Glutamatergic neuron (in vitro differentiated cells): ENCODE results near the gene NTRK2. TPM values are rescaled to one million over a fixed set of nuclear protein-coding genes. Genes with fewer than 3 reads are reported as not detected.

Experiments used
- DNase-seq: peaks from one replicate; pipeline ENCODE4 v3.0.0; 2022
- H3K27ac Mint-ChIP-seq: one replicate; pipeline ENCODE4 v1.8.0; 2020; ENCODE audit warnings: mild to moderate bottlenecking, mixed read lengths, inconsistent platforms; ENCODE audit not compliant: unreplicated experiment
- H3K27me3 Mint-ChIP-seq: one replicate; pipeline ENCODE4 v1.8.0; 2020; ENCODE audit warnings: mild to moderate bottlenecking, moderate library complexity, mixed read lengths, inconsistent platforms; ENCODE audit not compliant: unreplicated experiment
- H3K36me3 Mint-ChIP-seq: one replicate; pipeline ENCODE4 v1.8.0; 2020; ENCODE audit warnings: mild to moderate bottlenecking, mixed read lengths, inconsistent platforms; ENCODE audit not compliant: unreplicated experiment
- H3K4me1 Mint-ChIP-seq: one replicate; pipeline ENCODE4 v1.8.0; 2020; ENCODE audit warnings: mild to moderate bottlenecking, low read depth, mixed read lengths, inconsistent platforms; ENCODE audit not compliant: unreplicated experiment
- H3K4me3 Mint-ChIP-seq: one replicate; pipeline ENCODE4 v1.8.0; 2020; ENCODE audit warnings: mild to moderate bottlenecking, mixed read lengths, inconsistent platforms; ENCODE audit not compliant: unreplicated experiment
- H3K9me3 Mint-ChIP-seq: one replicate; pipeline ENCODE4 v1.8.0; 2020; ENCODE audit warnings: mild to moderate bottlenecking, moderate library complexity, mixed read lengths, inconsistent platforms; ENCODE audit not compliant: unreplicated experiment
- CTCF ChIP-seq: fragments of 200-600 bp; sonication (generic); IDR thresholded peaks from one replicate; pipeline ENCODE4 v1.5.0; 2021; ENCODE audit not compliant: partially characterized antibody, unreplicated experiment
- total RNA-seq: library from RNA; stranded (reverse); fragmentation: NEBNext Ultra II Directional; extraction: Animal tissue kit (Norgen Biotek cat#: 25700); gene quantifications from one replicate; pipeline ENCODE4 v1.2.1, GENCODE V29; 2021; ENCODE audit not compliant: unreplicated experiment

Gene NTRK2
- total RNA-seq, 1 donor from 2014 or later = 2.1 TPM

- H3K4me3 Mint-ChIP-seq = no peak overlapping the region
- H3K27me3 Mint-ChIP-seq = peaks cover 2% of the 10 kb centered on the region
- no peaks in the 10 kb centered on the region for H3K36me3 Mint-ChIP-seq
- no peaks in the 10 kb centered on the region for H3K4me1 Mint-ChIP-seq
- DNase-seq = no peak
- no peak for TF ChIP-seq CTCF
- H3K9me3 Mint-ChIP-seq = peaks cover 3% of the 10 kb centered on the region
- H3K27ac Mint-ChIP-seq = no peak overlapping the region
Measured at GRCh38 chr9:85046475-85046874, 376.9 kb downstream of the NTRK2 start.

DNA sequence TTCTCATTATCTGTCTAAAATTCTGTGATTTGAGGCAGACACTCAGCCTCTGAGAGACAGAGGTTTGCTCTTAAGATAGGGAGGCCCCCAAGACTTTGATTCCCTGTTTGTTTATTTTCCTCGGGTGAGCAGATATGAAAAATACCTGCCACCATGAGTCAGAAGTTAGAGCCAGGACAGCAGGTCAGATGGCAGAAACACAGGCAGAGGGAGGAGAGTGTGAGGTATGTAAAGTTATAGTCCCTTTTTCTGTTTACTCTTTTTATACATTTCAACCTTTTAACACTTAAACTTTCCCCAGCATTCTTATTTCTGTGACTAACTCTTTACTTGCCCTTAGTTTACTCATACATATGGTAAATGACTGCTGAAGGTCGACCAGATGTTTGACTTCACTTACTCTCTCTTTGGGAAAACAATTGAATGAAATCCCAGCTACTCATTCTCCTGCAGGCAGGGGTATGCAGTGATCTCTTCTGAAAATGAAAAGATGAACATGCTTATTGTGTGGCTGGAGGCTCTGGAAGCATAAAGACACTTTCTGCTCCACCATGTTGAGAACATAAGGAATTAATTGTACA lies 383.8 kb downstream of the NTRK2 start:
- H3K27me3 Mint-ChIP-seq = no peaks in the 10 kb centered on the region
- H3K9me3 Mint-ChIP-seq = peaks cover 3% of the 10 kb centered on the region
- H3K36me3 Mint-ChIP-seq = no peaks in the 10 kb centered on the region
- no peak overlapping the region for H3K4me3 Mint-ChIP-seq
- no peak for DNase-seq
- no peaks in the 10 kb centered on the region for H3K4me1 Mint-ChIP-seq
- no peak overlapping the region for H3K27ac Mint-ChIP-seq
- no peak for TF ChIP-seq CTCF

- no peaks in the 10 kb centered on the region for H3K27me3 Mint-ChIP-seq
- no peak for DNase-seq
- no peak overlapping the region for H3K27ac Mint-ChIP-seq
- H3K4me3 Mint-ChIP-seq = no peak overlapping the region
- no peaks in the 10 kb centered on the region for H3K36me3 Mint-ChIP-seq
- no peaks in the 10 kb centered on the region for H3K4me1 Mint-ChIP-seq
- peaks cover 3% of the 10 kb centered on the region for H3K9me3 Mint-ChIP-seq
- TF ChIP-seq CTCF = no peak
Measured at GRCh38 chr9:85054017-85054416, 384.5 kb downstream of the NTRK2 start.

GRCh38 chr9:85055506-85056202 lies 386.1 kb downstream of the NTRK2 start:
- H3K4me3 Mint-ChIP-seq = no peak overlapping the region
- H3K27me3 Mint-ChIP-seq = no peaks in the 10 kb centered on the region
- no peaks in the 10 kb centered on the region for H3K4me1 Mint-ChIP-seq
- H3K36me3 Mint-ChIP-seq = no peaks in the 10 kb centered on the region
- DNase-seq = no peak
- no peak for TF ChIP-seq CTCF
- no peak overlapping the region for H3K27ac Mint-ChIP-seq
- peaks cover 1% of the 10 kb centered on the region for H3K9me3 Mint-ChIP-seq

DNA sequence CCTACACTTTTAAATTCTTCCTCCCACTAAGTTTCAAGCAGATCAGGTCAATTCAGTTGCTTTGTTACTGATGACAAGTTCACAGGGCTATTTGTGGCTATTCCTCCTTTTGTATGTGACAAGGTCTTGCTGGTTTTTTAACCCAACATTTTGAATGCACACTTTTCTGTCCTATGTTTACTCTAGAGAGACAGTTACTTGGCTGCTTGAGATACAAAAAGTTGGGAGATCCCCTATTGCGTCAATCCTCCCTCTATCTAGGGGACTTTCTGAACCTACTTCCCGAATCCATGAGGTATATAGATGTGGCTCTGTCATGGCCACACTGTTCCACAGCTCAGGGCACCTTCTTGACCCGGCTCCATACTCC lies 386.7 kb downstream of the NTRK2 start:
- no peaks in the 10 kb centered on the region for H3K9me3 Mint-ChIP-seq
- H3K4me1 Mint-ChIP-seq = no peaks in the 10 kb centered on the region
- TF ChIP-seq CTCF = no peak
- no peaks in the 10 kb centered on the region for H3K27me3 Mint-ChIP-seq
- DNase-seq = no peak
- no peak overlapping the region for H3K4me3 Mint-ChIP-seq
- H3K36me3 Mint-ChIP-seq = no peaks in the 10 kb centered on the region
- no peak overlapping the region for H3K27ac Mint-ChIP-seq
